HG03565 (cell line): Measurements from ENCODE around the gene RAB3C.
"Not testable (repeated sequence)": the region's sequence is repeated elsewhere in the genome, so short reads cannot be mapped to it uniquely, and the experiment has no call there.

Experiments
- ATAC-seq: cut with Tn5 transposase; IDR thresholded peaks from one replicate; pipeline ENCODE4 v1.9.1; 2021; ENCODE audit warnings: mild to moderate bottlenecking, moderate library complexity; ENCODE audit not compliant: unreplicated experiment

RAB3C gene

GRCh38 chr5:58674070-58674469, 91.2 kb downstream of the RAB3C start:
- no peak for ATAC-seq

- no peak for ATAC-seq
Measured at GRCh38 chr5:58674711-58675110, 91.8 kb downstream of the RAB3C start.

GRCh38 chr5:58675341-58675740, 92.5 kb downstream of the RAB3C start:
- no peak for ATAC-seq

DNA sequence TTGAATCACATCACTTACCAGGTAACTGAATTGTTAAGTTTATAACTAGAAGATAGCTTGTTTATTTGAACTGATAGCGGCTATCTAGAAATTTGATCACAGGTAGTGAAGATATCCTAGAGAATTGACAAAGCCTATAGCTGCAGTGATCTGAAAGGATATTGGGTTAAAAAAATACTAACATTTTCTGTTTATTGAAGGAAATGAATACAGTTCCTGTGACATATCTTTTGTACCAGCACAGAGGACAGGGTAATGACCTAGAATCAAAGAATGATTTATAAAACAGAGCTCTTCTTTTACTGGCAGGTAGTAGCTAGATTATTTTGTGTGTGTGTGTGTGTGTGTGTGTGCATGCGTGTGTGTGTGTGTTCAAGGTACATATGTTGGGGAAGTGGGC, 94.8 kb downstream of the RAB3C start:
- ATAC-seq, result no peak

DNA sequence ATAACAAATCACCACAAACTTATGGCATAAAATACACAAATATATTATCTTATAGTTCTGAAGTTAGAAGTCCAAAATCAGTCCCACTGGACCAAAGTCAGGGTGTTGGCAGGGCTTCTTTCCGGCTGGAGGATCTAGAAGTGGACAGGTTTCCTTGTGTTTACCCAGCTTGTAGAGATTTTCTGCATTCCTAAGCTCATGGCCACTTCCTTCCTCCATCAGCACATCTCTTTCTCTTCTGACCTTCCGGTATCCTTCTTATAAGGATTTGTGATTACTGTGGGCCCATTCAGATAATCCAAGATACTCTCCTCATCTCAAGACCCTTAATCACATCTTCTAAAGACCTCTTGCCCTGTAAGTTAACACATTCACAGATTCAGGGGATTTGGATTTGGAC, 97.6 kb downstream of the RAB3C start:
- ATAC-seq, result no peak

- no peak for ATAC-seq
Measured at GRCh38 chr5:58681943-58682342, 99.1 kb downstream of the RAB3C start.

DNA sequence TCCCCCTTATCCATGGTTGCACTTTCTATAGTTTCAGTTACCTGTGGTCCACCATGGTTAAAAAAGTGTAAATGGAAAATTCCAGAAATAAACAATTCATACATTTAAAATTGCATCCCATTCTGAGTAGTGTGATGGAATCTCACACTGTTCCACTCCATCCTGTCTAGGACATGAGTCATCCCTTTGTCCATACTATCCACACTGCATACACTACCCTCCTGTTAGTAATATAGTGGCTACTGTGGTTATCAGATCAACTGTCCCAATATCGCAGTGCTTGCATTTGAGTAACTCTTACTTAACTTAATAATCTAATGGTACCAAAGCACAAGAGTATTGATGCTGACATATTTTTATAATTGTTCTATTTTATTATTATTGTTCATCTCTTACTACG, 100.7 kb downstream of the RAB3C start:
- ATAC-seq, result no peak

- no peak for ATAC-seq
Measured at GRCh38 chr5:58687079-58687478, 104.2 kb downstream of the RAB3C start.

DNA sequence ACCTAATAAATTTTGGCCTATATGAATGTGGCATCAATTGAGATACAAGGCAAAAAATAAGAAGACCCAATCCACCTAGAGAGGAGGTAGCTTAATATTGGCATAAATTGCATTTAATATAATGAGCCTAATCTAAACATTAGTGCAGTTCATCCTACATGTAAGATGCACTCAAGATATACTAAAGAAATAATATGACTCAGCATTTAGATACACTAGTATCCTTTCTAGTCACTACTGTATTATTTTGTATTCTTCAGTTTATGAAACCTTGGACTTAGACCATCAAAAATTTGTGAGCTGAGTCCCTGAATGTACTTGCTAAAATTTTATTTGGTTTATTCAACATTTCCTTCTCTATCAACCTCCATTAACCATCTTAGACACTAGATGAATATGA, 104.7 kb downstream of the RAB3C start:
- ATAC-seq, result no peak

DNA sequence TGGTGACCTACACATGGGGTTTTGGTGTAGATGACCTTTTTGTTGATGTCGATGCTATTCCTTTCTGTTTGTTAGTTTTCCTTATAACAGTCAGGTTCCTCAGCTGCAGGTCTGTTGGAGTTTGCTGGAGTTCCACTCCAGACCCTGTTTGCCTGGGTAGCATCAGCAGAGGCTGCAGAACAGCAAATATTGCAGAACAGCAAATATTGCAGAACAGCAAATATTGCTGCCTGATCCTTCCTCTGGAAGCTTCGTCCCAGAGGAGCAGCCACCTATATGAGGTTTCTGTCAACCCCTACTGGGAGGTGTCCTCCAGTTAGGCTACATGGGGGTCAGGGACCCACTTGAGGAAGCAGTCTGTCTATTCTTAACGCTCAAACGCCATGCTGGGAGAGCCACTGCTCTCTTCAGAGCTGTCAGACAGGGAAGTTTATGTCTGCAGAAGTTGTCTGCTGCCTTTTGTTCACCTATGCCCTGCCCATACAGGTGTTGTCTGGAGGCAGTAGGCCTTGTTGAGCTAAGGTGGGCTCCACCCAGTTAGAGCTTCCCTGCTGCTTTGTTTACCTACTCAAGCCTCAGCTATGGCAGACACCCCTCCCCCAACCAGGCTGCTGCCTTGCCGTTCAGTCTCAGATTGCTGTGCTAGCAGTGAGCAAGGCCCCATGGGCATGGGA, 116.3 kb downstream of the RAB3C start:
- ATAC-seq, result not testable (repeated sequence)

GRCh38 chr5:58699762-58700118, 116.9 kb downstream of the RAB3C start:
- ATAC-seq, result no peak

GRCh38 chr5:58703925-58704555, 121.2 kb downstream of the RAB3C start:
- no peak for ATAC-seq

- ATAC-seq, result no peak
Measured at GRCh38 chr5:58706736-58707135, 123.9 kb downstream of the RAB3C start.

GRCh38 chr5:58708456-58708855, 125.6 kb downstream of the RAB3C start:
- no peak for ATAC-seq

- ATAC-seq, result not testable (repeated sequence)
Measured at GRCh38 chr5:58710425-58710824, 127.5 kb downstream of the RAB3C start.

GRCh38 chr5:58710871-58711270, 128.0 kb downstream of the RAB3C start:
- ATAC-seq, result no peak

GRCh38 chr5:58711965-58712364, 129.1 kb downstream of the RAB3C start:
- ATAC-seq, result no peak

DNA sequence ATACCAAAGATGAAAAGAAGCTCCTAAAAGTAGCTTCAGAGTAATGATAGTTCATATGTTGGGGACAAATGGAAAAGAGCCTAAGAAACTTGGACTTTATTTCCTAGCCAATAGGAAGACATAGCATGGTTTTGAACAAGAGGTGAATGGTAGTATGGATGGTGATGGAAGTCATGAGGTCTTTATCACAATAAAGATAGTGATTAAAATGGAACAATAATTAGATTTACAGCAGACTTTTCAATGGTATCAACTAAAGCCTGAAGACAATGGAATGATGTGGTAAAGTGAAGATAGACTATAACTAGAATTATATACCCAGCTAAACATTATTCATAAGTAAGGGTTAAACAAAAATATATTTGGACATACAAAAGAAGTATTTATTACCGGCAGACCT, 131.2 kb downstream of the RAB3C start:
- no peak for ATAC-seq

GRCh38 chr5:58715997-58716656, 133.3 kb downstream of the RAB3C start:
- ATAC-seq, result no peak

DNA sequence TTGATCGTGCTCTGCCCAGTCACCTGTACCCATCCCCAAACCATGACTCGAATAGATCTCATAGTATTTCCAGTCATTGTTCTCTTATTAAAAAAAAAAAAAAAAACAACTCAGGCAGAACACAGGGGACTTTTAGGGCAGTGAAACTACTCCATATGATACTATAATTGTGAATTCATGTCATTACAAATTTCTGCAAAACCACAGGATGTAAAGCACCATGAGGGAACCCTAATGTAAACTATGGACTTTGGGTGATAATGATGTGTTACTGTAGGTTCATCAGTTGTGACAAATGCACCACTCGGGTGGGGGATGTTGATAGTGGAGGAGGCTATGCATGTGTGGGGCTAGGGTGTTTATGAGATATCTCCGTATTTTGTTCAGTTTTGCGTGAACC, 133.8 kb downstream of the RAB3C start:
- ATAC-seq, result no peak

DNA sequence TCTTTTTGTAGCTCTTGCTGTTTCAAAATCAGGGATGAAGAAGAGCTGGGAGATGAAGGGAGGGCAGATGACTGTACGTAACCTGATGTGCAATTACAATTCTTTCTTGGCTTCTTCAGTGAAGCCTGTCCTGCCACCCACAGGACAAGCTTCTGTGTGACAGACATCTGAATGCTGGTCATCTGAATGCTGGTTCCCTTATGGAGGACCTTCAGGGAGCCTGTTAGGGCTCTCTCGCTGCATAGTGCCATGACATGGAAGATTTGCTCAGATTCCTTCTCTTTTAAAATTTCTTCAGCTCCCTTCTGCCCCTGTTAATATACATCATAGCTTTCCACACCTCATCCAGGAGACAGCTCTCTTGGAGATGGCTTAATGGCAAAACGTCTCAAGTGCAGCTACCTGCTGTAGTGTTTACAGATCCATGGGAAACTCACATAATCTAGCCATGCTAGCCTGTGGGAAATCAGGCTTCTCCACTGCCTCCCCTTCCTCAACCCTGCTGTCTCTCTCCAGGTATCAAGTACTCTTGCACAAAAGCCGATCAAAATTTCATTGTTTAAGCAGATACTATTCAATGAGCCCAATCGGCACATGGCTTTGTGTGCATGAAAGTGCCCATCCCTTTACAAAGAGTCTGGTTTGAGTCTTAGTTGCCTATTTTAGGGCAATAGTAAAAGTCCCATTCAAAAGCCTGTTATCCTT, 134.6 kb downstream of the RAB3C start:
- no peak for ATAC-seq
